ENCODE results near the gene TMPRSS12.
"Not testable (repeated sequence)": the region's sequence is repeated elsewhere in the genome, so short reads cannot be mapped to it uniquely, and the experiment has no call there.

The TMPRSS12 gene, protein sequence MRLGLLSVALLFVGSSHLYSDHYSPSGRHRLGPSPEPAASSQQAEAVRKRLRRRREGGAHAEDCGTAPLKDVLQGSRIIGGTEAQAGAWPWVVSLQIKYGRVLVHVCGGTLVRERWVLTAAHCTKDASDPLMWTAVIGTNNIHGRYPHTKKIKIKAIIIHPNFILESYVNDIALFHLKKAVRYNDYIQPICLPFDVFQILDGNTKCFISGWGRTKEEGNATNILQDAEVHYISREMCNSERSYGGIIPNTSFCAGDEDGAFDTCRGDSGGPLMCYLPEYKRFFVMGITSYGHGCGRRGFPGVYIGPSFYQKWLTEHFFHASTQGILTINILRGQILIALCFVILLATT

GRCh38 chr12:50842637-50843493 lies at the start of gene TMPRSS12:
Gene TMPRSS12 (plus strand): TSS chr12:50842926. CDS start chr12:50842965, 39 bp downstream.
- no peak for DNase-seq (ENCODE audit: low read depth)

DNA sequence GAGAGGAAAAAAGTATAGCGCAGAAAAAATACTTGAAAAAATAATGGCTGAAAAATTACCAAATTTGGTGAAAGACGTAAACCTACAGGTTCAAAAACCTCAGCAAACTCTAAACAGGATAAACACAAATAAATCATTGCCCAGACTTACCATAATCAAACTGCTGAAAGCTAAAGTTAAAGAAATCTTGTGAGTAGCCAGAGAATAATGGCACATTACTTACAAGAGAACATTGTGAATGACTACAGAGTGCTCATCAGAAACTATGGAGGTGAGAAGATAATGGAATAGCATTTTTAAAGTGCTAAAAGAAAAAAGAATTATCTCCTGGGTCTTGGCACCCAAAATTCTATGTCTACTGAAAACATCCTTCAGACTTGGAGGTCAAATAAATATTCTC lies 42.8 kb upstream of the TMPRSS12 start:
- no peak for DNase-seq (ENCODE audit: low read depth)

DNA sequence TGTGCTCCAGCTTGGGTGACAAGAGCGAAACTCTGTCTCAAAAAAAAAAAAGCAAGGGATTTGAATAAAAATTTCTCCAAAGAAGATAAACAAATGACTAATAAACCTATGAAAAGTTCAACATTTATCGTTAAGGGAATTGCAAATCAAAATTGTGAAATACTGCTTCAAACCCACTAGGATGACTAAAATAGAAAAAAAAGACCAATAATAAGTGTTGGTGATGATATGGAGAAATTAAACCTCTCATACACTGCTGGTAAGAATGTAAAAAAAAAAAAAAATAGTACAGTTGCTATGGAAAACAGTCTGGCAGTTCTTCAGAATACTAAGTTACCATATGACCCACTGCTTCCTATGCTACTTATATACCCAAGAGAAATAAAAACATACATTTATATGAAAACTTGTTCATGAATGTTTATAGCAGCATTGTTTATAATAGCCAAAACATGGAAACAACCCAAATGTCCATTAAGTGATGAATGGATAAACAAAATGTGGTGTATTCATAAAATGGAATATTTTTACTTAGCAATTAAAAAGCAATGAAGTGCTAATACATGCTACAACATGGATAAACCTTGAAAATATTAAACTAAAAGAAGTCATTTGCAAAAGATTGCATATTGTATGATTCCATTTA lies 39.4 kb upstream of the TMPRSS12 start:
- no peak for DNase-seq (ENCODE audit: low read depth)

GRCh38 chr12:50806176-50806575 lies 36.5 kb upstream of the TMPRSS12 start:
- DNase-seq (ENCODE audit: low read depth): no peak

- DNase-seq (ENCODE audit: low read depth): not testable (repeated sequence)
Observed at GRCh38 chr12:50809131-50809530, 33.6 kb upstream of the TMPRSS12 start.

DNA sequence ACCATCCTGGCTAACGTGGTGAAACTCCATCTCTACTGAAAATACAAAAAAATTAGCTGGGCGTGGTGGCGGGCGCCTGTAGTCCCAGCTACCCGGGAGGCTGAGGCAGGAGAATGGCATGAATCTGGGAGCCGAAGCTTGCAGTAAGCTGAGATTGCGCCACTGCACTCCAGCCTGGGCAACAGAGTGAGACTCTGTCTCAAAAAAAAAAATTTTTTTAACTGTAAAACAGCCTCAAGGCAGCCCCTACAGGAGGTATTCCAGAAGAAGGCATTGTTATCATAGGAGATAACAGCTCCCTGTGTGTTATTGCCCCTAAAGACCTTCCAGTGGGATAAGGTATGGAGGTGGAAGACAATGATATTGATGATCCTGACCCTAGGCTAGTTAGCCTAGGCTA lies 27.8 kb upstream of the TMPRSS12 start:
- not testable (repeated sequence) for DNase-seq (ENCODE audit: low read depth)

- no peak for DNase-seq (ENCODE audit: low read depth)
Observed at GRCh38 chr12:50820177-50820576, 22.5 kb upstream of the TMPRSS12 start.

GRCh38 chr12:50822082-50822481 lies 20.6 kb upstream of the TMPRSS12 start:
- DNase-seq (ENCODE audit: low read depth): no peak

GRCh38 chr12:50823724-50824123 lies 19.0 kb upstream of the TMPRSS12 start:
- DNase-seq (ENCODE audit: low read depth): not testable (repeated sequence)

DNA sequence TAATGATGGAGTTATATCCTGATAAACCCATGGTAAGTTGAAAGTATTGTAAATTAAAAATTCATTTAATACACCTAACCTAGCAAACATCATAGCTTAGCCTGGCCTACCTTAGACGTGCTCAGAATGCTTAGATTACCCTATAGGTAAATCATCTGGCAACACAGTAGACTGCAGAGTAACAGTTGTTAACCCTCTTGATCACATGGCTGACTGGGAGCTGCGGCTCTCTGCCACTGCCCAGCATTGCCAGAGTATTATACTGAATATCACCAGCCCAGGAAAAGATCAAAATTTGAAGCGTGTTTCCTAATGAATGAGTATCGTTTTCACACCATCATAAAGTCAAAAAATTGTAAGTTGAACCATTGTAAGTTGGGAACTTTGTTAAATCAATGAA lies 17.8 kb upstream of the TMPRSS12 start:
- no peak for DNase-seq (ENCODE audit: low read depth)

DNA sequence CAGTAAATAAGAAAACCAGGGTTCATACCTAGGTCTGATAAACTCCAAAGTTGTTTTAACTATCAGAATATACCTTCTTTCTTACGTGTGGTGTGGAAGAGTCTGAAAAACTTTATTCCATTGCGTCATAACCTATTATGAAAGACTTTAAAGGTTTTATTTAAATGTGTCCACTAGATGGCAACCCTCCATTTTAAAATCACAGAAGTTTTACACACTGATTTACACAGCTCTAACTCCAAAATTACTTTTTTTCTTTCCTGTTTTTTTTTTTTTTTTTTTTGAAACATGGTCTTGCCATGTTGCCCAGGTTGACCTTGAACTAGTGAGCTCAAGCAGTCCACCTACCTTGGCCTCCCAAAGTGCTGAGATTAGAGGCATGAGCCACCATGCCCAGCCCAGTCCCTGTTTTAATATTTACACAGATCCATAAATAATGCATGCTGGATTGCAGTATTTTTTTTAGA lies 17.3 kb upstream of the TMPRSS12 start:
- DNase-seq (ENCODE audit: low read depth): no peak

DNA sequence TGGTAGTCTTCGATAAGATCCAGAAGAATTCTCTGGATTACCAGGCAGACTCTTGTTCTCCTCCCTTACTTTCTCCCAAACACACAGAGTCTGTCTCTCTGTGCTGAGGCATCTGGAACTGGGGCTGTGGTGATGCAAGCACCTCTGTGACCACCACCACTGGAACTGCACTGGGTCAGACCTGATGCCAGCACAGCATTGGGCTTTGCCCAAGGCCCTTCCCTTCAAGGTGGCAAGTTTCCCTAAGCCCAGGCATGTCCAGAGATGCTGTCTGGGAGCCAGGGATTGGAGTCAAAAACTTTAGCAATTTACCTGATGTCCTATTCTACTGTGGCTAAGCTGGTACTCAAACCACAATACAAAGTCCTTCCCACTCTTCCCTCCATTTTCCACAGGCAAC lies 14.6 kb upstream of the TMPRSS12 start:
- DNase-seq (ENCODE audit: low read depth): no peak

DNA sequence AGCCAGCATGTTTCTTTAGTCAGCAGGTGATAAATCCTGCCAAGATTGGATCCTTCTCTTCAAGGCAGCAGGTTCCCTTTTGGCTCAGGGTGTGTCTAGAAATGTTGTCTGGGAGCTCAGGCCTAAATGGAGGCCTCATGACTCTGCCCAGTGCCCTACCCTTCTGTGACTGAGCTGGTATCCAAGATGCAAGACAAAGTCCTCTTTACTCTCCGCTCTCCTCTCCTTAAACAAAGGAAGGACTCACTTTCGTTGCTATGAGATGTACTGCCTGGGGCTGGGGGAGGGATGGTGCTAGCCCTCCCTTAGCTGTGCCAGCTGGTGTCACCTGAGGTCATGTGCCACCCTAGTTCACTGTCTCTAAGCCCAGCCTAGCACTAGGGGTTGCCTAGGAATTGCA lies 13.8 kb upstream of the TMPRSS12 start:
- no peak for DNase-seq (ENCODE audit: low read depth)

- DNase-seq (ENCODE audit: low read depth): not testable (repeated sequence)
Observed at GRCh38 chr12:50833801-50834200, 8.9 kb upstream of the TMPRSS12 start.

DNA sequence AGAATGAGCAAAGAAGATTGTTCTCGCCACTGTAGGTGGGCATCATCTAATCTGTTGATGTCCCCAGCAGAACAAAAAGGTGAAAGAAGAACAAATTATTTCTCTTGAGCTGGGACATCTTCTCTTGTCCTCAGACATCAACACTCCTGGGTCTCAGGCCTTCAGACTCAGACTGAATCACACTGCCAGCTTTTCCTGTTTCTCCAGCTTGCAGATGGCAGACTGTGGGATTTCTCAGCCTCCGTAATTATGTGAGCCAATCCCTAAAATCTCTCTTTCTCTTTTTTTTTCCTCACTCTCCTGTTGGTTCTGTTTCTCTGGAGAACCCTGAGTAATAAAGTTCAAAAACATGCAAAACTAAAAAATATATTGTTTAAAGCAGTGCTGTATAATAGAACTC lies 3.7 kb upstream of the TMPRSS12 start:
- DNase-seq (ENCODE audit: low read depth): no peak

GRCh38 chr12:50840809-50841487 lies 1.8 kb upstream of the TMPRSS12 start:
- no peak for DNase-seq (ENCODE audit: low read depth)

DNA sequence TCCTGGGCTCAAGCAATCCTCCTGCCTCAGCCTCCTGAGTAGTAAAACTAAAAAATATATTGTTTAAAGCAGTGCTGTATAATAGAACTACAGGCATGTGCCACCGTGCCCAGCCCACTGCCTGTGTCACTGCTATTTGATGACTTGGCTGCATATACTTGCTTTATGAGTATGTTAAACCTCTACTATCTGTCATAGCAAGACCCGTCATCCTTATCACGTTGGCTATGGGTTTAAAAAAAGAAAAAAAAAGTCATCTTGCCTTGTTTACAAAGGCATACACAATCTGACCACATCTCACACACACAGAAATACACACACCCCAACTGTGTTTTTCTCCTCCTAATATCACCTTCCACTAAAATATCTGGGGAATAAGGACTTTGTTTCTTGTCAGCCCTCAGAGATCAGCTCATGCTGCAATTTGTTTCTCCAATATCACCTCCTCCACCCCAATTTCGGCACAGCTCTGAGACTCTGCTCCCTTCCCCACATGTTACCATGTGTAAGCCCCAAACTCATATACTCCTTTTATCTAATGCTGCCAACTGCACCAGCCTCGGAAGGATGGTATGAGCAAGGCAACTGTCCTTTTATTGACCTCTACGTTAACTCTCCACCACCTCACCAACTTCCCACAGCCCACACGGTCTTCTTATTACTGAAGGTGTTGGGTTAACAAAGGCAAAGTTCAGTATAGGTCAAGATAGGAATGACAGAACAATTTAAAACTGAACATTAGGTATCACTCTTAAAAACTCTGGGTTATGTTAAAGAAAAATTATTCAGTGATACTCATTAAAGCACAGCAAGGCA lies 802 bp upstream of the TMPRSS12 start:
- DNase-seq (ENCODE audit: low read depth): no peak

DNA sequence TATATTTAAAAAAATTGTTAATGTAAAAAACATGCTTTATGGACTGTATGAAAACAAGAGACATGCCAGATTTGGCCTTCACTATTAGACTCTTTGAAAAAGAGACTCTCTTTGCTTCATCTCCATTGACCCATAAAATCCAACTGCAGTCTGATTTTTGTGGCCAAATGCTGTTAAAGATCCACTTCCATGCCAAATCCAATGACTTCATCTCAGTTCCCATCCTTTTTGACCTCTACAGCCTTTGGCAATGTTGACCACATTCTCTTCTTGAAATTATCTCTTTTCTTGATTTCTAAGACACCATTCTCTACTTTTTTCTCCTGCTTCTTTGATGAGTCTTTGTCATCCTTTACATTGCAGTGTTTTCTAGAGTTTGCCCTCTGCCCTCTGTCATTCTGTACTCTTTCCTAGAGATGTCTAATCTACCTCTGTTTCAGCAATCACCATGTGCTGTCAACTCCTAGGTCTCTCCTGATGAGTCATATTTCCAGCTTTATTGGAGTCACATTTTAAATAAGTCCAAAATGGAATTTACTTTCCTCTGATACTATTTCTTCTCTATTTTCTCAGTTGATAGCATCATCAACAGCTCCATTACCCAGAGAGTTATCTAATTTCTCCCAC lies 2.4 kb downstream of the TMPRSS12 start:
- DNase-seq (ENCODE audit: low read depth): no peak

- DNase-seq (ENCODE audit: low read depth): no peak
Observed at GRCh38 chr12:50848963-50849362, 6.2 kb downstream of the TMPRSS12 start.

DNA sequence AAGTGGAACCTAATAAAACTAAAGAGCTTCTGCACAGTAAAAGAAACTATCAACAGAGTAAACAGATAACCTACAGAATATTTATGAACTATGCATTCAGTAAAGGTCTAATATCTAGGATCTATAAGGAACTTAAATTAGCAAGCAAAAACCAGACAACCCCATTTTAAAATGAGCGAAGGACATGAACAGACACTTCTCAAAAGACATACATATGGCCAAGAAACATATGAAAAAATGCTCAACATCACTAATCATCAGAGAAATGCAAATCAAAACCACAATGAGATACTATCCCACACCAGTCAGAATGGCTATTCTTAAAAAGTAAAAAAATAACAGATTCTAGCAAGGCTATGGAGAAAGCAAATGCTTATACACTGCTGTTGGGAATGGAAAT lies 12.5 kb downstream of the TMPRSS12 start:
- not testable (repeated sequence) for DNase-seq (ENCODE audit: low read depth)

- not testable (repeated sequence) for DNase-seq (ENCODE audit: low read depth)
Observed at GRCh38 chr12:50855679-50856078, 13.0 kb downstream of the TMPRSS12 start.

Measured in activated T-helper 1 cell treated with Interleukin-2 at 50 U/mL for 16 hours (primary cell).